ENCODE measurements around the gene ESYT1. TPM values are rescaled to one million over a fixed set of nuclear protein-coding genes. Genes with fewer than 3 reads are reported as not detected.

The ESYT1 gene
- total RNA-seq, 2 donors from 2014 or later, result 97.0 to 118 TPM

DNA sequence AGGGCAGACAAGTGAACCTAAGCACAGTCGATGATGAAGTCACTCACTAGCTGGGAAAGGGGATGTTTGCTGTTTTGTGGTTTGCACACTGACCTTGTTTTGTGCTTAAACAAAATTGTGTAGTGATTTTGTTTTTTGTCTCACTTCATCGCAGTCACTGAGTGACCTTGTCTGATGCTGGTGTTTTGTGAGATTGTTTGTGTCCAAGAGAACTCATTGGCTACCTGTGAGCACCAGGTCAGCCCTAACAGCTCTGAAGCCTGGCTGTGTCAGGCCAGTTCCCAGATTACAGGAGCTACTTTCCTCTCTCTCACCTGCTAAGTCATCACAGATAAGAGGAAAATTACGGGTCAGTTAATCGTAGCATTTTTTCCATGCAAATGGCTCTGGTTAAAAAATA is 3.9 kb upstream of the ESYT1 start:
- no peaks in the 10 kb centered on the region for H3K9me3 Mint-ChIP-seq
- H3K4me1 Mint-ChIP-seq, result peaks cover 28% of the 10 kb centered on the region
- no peak overlapping the region for H3K4me3 Mint-ChIP-seq
- H3K27ac Mint-ChIP-seq, result peak overlapping the region; percentile 87
- Histone ChIP-seq H3K36me3 (ENCODE audit: control insufficient read depth, insufficient read depth, low read length) (peaks cover 13% of the 10 kb centered on the region), H3K4me1 (ENCODE audit: control insufficient read depth, insufficient read depth, low read length) (peaks cover 6% of the 10 kb centered on the region), H3K9ac (ENCODE audit: extremely low read depth, low read length, poor library complexity, severe bottlenecking) (no peak overlapping the region), H3K27me3 (ENCODE audit: control insufficient read depth, insufficient read depth, low read length, poor library complexity, severe bottlenecking) (no peaks in the 10 kb centered on the region), H3K4me3 (ENCODE audit: low read length) (no peak overlapping the region), H3K27ac (ENCODE audit: low read depth, low read length) (no peak overlapping the region), H3K9me3 (ENCODE audit: control insufficient read depth, low read length) (no peaks in the 10 kb centered on the region)
- H3K27me3 Mint-ChIP-seq (ENCODE audit: insufficient read depth), result no peaks in the 10 kb centered on the region
- WGBS, 2 experiments (ENCODE audit: insufficient coverage in 1 of 2, insufficient read length in 1 of 2), result 91 to 95% methylated on average over 4 of the region's 4 CpGs
- TF ChIP-seq, protein P1, sequence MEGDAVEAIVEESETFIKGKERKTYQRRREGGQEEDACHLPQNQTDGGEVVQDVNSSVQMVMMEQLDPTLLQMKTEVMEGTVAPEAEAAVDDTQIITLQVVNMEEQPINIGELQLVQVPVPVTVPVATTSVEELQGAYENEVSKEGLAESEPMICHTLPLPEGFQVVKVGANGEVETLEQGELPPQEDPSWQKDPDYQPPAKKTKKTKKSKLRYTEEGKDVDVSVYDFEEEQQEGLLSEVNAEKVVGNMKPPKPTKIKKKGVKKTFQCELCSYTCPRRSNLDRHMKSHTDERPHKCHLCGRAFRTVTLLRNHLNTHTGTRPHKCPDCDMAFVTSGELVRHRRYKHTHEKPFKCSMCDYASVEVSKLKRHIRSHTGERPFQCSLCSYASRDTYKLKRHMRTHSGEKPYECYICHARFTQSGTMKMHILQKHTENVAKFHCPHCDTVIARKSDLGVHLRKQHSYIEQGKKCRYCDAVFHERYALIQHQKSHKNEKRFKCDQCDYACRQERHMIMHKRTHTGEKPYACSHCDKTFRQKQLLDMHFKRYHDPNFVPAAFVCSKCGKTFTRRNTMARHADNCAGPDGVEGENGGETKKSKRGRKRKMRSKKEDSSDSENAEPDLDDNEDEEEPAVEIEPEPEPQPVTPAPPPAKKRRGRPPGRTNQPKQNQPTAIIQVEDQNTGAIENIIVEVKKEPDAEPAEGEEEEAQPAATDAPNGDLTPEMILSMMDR (conservative IDR thresholded peaks at IDR 0.05), result no peak
- H3K36me3 Mint-ChIP-seq (ENCODE audit: low read depth), result peaks cover 15% of the 10 kb centered on the region
- DNase-seq, result no peak

DNA sequence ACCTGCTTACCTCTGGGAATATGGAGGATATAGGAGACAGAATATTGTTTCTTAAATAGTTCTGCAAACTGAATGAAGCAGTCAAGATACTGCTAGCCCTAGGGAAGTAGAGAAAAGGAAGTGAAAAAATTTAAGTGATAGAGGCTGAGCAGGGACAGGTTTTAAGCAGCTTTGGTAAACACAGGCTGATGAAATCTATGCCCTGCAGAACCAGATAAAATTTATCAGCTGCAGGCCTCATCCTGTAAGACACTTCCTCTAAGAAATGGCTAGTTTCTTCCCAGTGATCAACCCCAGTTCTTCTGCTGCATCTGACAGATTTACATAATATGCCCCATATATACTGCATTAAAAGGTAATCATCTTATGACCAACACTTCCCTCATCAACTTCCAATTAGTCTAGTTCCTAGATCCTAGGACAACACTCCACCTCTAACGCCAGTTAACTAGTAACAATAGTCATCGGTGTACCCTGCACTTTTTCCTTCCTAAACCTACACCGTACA is 1.3 kb upstream of the ESYT1 start:
- no peak for DNase-seq
- peaks cover 20% of the 10 kb centered on the region for H3K36me3 ChIP-seq (ENCODE audit: control insufficient read depth, insufficient read depth, low read length)
- H3K27me3 Mint-ChIP-seq (ENCODE audit: insufficient read depth), result no peaks in the 10 kb centered on the region
- peak overlapping the region; percentile 16 for H3K27ac ChIP-seq (ENCODE audit: low read depth, low read length)
- H3K4me3 ChIP-seq (ENCODE audit: low read length), result peak overlapping the region; percentile 94
- peak overlapping the region; percentile 89 for H3K4me3 Mint-ChIP-seq
- H3K36me3 Mint-ChIP-seq (ENCODE audit: low read depth), result peaks cover 20% of the 10 kb centered on the region
- peaks cover 5% of the 10 kb centered on the region for H3K4me1 ChIP-seq (ENCODE audit: control insufficient read depth, insufficient read depth, low read length)
- 83 to 86% methylated on average over 1 to 3 of the region's 3 CpGs for WGBS, 2 experiments (ENCODE audit: insufficient coverage in 1 of 2, insufficient read length in 1 of 2)
- H3K9ac ChIP-seq (ENCODE audit: extremely low read depth, low read length, poor library complexity, severe bottlenecking), result peak overlapping the region; percentile 60
- no peaks in the 10 kb centered on the region for H3K9me3 Mint-ChIP-seq
- peak overlapping the region; percentile 98 for H3K27ac Mint-ChIP-seq
- TF ChIP-seq, protein P1 (conservative IDR thresholded peaks at IDR 0.05), result no peak
- H3K9me3 ChIP-seq (ENCODE audit: control insufficient read depth, low read length), result peaks cover 9% of the 10 kb centered on the region
- peaks cover 32% of the 10 kb centered on the region for H3K4me1 Mint-ChIP-seq
- no peaks in the 10 kb centered on the region for H3K27me3 ChIP-seq (ENCODE audit: control insufficient read depth, insufficient read depth, low read length, poor library complexity, severe bottlenecking)

DNA sequence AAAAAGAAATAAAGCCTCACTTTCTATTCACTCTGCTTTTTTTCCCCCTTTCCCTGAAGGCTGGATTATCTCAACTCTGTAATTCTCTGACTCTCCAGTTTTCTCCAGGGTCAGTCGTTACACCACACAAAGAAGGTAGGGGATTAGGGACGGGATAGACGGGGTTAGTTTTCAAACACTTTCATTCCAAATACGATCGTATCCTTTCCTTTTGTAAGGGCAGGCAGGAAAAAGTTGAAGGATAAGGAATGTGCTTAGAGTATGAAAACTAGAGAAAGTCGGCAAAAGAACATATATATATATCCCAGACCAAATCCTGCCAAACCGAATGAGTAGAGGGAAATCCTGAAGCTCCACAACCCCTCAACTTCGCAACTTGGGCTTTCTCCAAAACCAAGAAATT is 581 bp upstream of the ESYT1 start:
- 1% methylated on average over 4 of the region's 8 CpGs; no CpG with 5 or more reads in 1 of the 2 experiments for WGBS, 2 experiments (ENCODE audit: insufficient coverage in 1 of 2, insufficient read length in 1 of 2)
- Histone ChIP-seq H3K9ac (ENCODE audit: extremely low read depth, low read length, poor library complexity, severe bottlenecking) (peak overlapping the region; percentile 60), H3K36me3 (ENCODE audit: control insufficient read depth, insufficient read depth, low read length) (peaks cover 24% of the 10 kb centered on the region), H3K27ac (ENCODE audit: low read depth, low read length) (peak overlapping the region; percentile 16), H3K27me3 (ENCODE audit: control insufficient read depth, insufficient read depth, low read length, poor library complexity, severe bottlenecking) (no peaks in the 10 kb centered on the region), H3K4me3 (ENCODE audit: low read length) (peak overlapping the region; percentile 94), H3K4me1 (ENCODE audit: control insufficient read depth, insufficient read depth, low read length) (peaks cover 5% of the 10 kb centered on the region), H3K9me3 (ENCODE audit: control insufficient read depth, low read length) (peaks cover 9% of the 10 kb centered on the region)
- TF ChIP-seq, protein P1 (conservative IDR thresholded peaks at IDR 0.05), result no peak
- Mint-ChIP-seq H3K4me3 (peak overlapping the region; percentile 89), H3K27me3 (ENCODE audit: insufficient read depth) (no peaks in the 10 kb centered on the region), H3K36me3 (ENCODE audit: low read depth) (peaks cover 27% of the 10 kb centered on the region), H3K27ac (peak overlapping the region; percentile 98), H3K4me1 (peaks cover 32% of the 10 kb centered on the region), H3K9me3 (no peaks in the 10 kb centered on the region)
- no peak for DNase-seq

Measured in endodermal cell (in vitro differentiated cells).